HL-60 (cell line): ENCODE measurements around the gene SYCE1L.
A peak's percentile ranks its signal among the peaks of the same experiment; 100 is the strongest.
"Not testable (repeated sequence)": the region's sequence is repeated elsewhere in the genome, so short reads cannot be mapped to it uniquely, and the experiment has no call there.

Source experiments
- DNase-seq, 2 experiments: peaks; one replicate each; pipeline ENCODE4 v3.0.0-alpha.2; 2010 to 2020; ENCODE audit warnings: low read depth in 1 of 2, low spot score in 1 of 2
- H3K27ac ChIP-seq: fragments of 250-450 bp; sonication (Bioruptor Pico); replicated peaks from 2 replicates; pipeline ENCODE4 v1.5.1; 2020; ENCODE audit warnings: mild to moderate bottlenecking, moderate library complexity
- H3K27me3 ChIP-seq: fragments of 250-450 bp; sonication (Bioruptor Pico); 2 replicates; pipeline ENCODE4 v1.5.1; 2021; ENCODE audit warnings: mild to moderate bottlenecking, moderate library complexity; ENCODE audit not compliant: insufficient read depth, poor library complexity, severe bottlenecking
- H3K4me3 ChIP-seq: replicated peaks from 2 replicates; pipeline ENCODE4 v1.5.1; 2011; ENCODE audit warnings: mild to moderate bottlenecking, control low read depth, low read length; ENCODE audit not compliant: insufficient read depth
- CTCF ChIP-seq: IDR thresholded peaks from one replicate; pipeline ENCODE4 v1.5.1; 2011; ENCODE audit warnings: low read length, control low read depth, inconsistent platforms; ENCODE audit not compliant: insufficient read depth
- GABPA ChIP-seq: IDR thresholded peaks from 2 replicates; pipeline ENCODE4 v1.6.1; 2012; ENCODE audit warnings: low read depth
- POLR2AphosphoS5 ChIP-seq: IDR thresholded peaks from 2 replicates; pipeline ENCODE4 v1.6.1; 2012; ENCODE audit warnings: low read depth
- REST ChIP-seq: IDR thresholded peaks from 2 replicates; pipeline ENCODE4 v1.6.1; 2012; ENCODE audit warnings: low read depth; ENCODE audit not compliant: insufficient replicate concordance
- SPI1 ChIP-seq: IDR thresholded peaks from 2 replicates; pipeline ENCODE4 v1.6.1; 2012; ENCODE audit warnings: low read depth, mild to moderate bottlenecking, borderline replicate concordance

SYCE1L gene

GRCh38 chr16:77234611-77235010 is 35.4 kb downstream of the SYCE1L start:
- Histone ChIP-seq H3K27ac (no peak overlapping the region), H3K27me3 (peaks cover 16% of the 10 kb centered on the region), H3K4me3 (no peak overlapping the region)
- TF ChIP-seq GABPA (no peak), POLR2AphosphoS5 (no peak)
- no peak for DNase-seq

GRCh38 chr16:77236063-77236511 is 36.9 kb downstream of the SYCE1L start:
- Histone ChIP-seq H3K27me3 (peaks cover 14% of the 10 kb centered on the region), H3K27ac (no peak overlapping the region), H3K4me3 (no peak overlapping the region)
- TF ChIP-seq REST = no peak
- TF ChIP-seq POLR2AphosphoS5 = no peak
- TF ChIP-seq SPI1 = no peak
- TF ChIP-seq CTCF = peak; percentile 98
- TF ChIP-seq GABPA = no peak
- peak; percentile 54 to 83 for DNase-seq

- no peak overlapping the region for H3K4me3 ChIP-seq
- TF ChIP-seq REST (no peak), CTCF (no peak), POLR2AphosphoS5 (no peak), SPI1 (no peak), GABPA (no peak)
- DNase-seq = no peak
- no peak overlapping the region for H3K27ac ChIP-seq
- peaks cover 5% of the 10 kb centered on the region for H3K27me3 ChIP-seq
These were observed 39.4 kb downstream of the SYCE1L start for GRCh38 chr16:77238593-77238992.

- not testable (repeated sequence) for H3K27me3 ChIP-seq, DNase-seq, H3K4me3 ChIP-seq, H3K27ac ChIP-seq
These were observed 43.3 kb downstream of the SYCE1L start for GRCh38 chr16:77242471-77242870.

- TF ChIP-seq GABPA (no peak), POLR2AphosphoS5 (no peak), CTCF (no peak), REST (no peak), SPI1 (no peak)
- Histone ChIP-seq H3K4me3 (no peak overlapping the region), H3K27ac (no peak overlapping the region), H3K27me3 (no peaks in the 10 kb centered on the region)
- DNase-seq = no peak
These were observed 46.9 kb downstream of the SYCE1L start for GRCh38 chr16:77246150-77246549.
